Lung microvascular endothelial cell (primary cell): ENCODE data around the gene ZCCHC12. TPM values are rescaled to one million over a fixed set of nuclear protein-coding genes. Genes with fewer than 3 reads are reported as not detected.
"Not testable (repeated sequence)": the region's sequence is repeated elsewhere in the genome, so short reads cannot be mapped to it uniquely, and the experiment has no call there.

Experiments used
- DNase-seq, 2 donors: peaks; one replicate each; pipeline versions ENCODE4 v3.0.0 to v3.0.0-alpha.2; 2010; ENCODE audit warnings: low read depth in 2 of 2
- total RNA-seq: library from RNA; depleted of rRNA; stranded (reverse); fragments of >200 nt; gene quantifications from 2 replicates; pipeline ENCODE4 v1.2.1, GENCODE V29; 2014

The ZCCHC12 gene
- total RNA-seq: under 0.01 TPM in 1 of 2 replicates, not detected in the other

GRCh38 chrX:118823263-118824172 lies at the start of gene ZCCHC12:
ZCCHC12 (plus strand) TSS chrX:118823824; CDS start chrX:118825245, 1,421 bp downstream.
- DNase-seq: peak; percentile 26 to 29

- DNase-seq: no peak
These were observed 44.0 kb upstream of the ZCCHC12 start for GRCh38 chrX:118779581-118779980.

- DNase-seq: peak in 1 of 2 donors; percentile 40
These were observed 43.1 kb upstream of the ZCCHC12 start for GRCh38 chrX:118780509-118780908.

- peak in 1 of 2 donors; percentile 27 for DNase-seq
These were observed 42.7 kb upstream of the ZCCHC12 start for GRCh38 chrX:118780911-118781310.

GRCh38 chrX:118795528-118796280 lies 27.9 kb upstream of the ZCCHC12 start:
- DNase-seq: peak; percentile 9 to 53

- DNase-seq: peak in 1 of 2 donors; percentile 59
These were observed 20.8 kb upstream of the ZCCHC12 start for GRCh38 chrX:118802857-118803256.

- DNase-seq: peak; percentile 57 to 75
These were observed 16.2 kb upstream of the ZCCHC12 start for GRCh38 chrX:118807151-118808017.

GRCh38 chrX:118817257-118817656 lies 6.4 kb upstream of the ZCCHC12 start:
- DNase-seq: not testable (repeated sequence)

GRCh38 chrX:118824173-118824730 lies 628 bp downstream of the ZCCHC12 start:
- no peak for DNase-seq

GRCh38 chrX:118825227-118825626 lies 1.6 kb downstream of the ZCCHC12 start:
- no peak for DNase-seq

- peak; percentile 43 to 54 for DNase-seq
These were observed 15.8 kb downstream of the ZCCHC12 start for GRCh38 chrX:118839334-118839958.

- DNase-seq: peak; percentile 60 to 61
These were observed 24.1 kb downstream of the ZCCHC12 start for GRCh38 chrX:118847676-118848075.

- no peak for DNase-seq
These were observed 30.0 kb downstream of the ZCCHC12 start for GRCh38 chrX:118853596-118853995.

- no peak for DNase-seq
These were observed 32.2 kb downstream of the ZCCHC12 start for GRCh38 chrX:118855681-118856310.

- DNase-seq: no peak
These were observed 33.4 kb downstream of the ZCCHC12 start for GRCh38 chrX:118857006-118857405.

GRCh38 chrX:118861338-118861737 lies 37.7 kb downstream of the ZCCHC12 start:
- DNase-seq: no peak

GRCh38 chrX:118862091-118862490 lies 38.5 kb downstream of the ZCCHC12 start:
- no peak for DNase-seq

- no peak for DNase-seq
These were observed 39.4 kb downstream of the ZCCHC12 start for GRCh38 chrX:118862979-118863378.

GRCh38 chrX:118864063-118864635 lies 40.5 kb downstream of the ZCCHC12 start:
- no peak for DNase-seq

- no peak for DNase-seq
These were observed 41.6 kb downstream of the ZCCHC12 start for GRCh38 chrX:118865231-118865630.
